Epithelial cell of prostate (primary cell): ENCODE data around the gene NEO1.

ENCODE experiments used
- DNase-seq: peaks from one replicate; pipeline ENCODE4 v3.0.0-alpha.2; 2011; ENCODE audit warnings: low read depth, low spot score
- H3K27ac ChIP-seq: fragments of 450-650 bp; 2 replicates; pipeline ENCODE4 v1.5.1; 2017; ENCODE audit warnings: mild to moderate bottlenecking

The NEO1 gene, protein sequence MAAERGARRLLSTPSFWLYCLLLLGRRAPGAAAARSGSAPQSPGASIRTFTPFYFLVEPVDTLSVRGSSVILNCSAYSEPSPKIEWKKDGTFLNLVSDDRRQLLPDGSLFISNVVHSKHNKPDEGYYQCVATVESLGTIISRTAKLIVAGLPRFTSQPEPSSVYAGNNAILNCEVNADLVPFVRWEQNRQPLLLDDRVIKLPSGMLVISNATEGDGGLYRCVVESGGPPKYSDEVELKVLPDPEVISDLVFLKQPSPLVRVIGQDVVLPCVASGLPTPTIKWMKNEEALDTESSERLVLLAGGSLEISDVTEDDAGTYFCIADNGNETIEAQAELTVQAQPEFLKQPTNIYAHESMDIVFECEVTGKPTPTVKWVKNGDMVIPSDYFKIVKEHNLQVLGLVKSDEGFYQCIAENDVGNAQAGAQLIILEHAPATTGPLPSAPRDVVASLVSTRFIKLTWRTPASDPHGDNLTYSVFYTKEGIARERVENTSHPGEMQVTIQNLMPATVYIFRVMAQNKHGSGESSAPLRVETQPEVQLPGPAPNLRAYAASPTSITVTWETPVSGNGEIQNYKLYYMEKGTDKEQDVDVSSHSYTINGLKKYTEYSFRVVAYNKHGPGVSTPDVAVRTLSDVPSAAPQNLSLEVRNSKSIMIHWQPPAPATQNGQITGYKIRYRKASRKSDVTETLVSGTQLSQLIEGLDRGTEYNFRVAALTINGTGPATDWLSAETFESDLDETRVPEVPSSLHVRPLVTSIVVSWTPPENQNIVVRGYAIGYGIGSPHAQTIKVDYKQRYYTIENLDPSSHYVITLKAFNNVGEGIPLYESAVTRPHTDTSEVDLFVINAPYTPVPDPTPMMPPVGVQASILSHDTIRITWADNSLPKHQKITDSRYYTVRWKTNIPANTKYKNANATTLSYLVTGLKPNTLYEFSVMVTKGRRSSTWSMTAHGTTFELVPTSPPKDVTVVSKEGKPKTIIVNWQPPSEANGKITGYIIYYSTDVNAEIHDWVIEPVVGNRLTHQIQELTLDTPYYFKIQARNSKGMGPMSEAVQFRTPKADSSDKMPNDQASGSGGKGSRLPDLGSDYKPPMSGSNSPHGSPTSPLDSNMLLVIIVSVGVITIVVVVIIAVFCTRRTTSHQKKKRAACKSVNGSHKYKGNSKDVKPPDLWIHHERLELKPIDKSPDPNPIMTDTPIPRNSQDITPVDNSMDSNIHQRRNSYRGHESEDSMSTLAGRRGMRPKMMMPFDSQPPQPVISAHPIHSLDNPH (N-terminal part only)

DNA sequence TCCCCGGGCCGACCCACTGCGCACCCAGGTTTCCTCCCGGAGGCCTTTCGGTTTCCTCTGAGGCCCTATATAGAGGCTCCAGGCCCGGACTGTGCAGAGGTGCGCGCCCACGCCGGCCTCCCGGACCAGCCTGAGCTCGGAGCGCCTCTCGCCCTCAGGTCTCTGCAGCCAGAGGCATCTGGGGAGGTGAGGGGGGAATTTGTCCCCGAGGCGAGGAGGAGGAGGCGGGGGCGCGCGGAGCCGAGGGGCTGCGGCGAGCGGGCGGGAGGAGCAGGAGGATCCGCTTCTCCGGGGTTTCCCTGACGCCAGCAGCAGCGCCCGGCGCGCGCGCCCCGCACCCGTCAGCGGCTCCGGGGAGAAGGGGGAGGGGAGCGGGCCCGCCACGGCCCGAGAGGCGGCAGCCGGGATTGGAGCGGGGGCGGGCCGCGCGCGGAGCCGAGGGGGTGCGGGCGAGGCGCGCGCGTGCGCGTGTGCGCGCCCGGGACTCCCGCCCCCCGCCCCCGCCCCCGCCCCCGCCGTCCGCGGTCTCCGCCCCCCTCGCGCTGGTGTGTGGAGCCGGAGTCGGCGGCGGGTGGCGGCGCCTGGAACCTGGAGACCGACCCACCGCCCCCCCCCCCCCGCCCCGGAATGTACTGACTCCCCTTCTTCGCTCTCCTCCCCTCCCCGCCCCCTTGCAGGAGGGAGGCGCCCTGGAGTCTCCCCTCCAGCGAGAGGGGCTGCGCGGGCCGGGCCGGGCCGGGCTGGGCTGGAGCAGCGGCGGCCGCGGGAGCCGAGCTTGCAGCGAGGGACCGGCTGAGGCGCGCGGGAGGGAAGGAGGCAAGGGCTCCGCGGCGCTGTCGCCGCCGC, at the start of gene NEO1:
TSS of gene NEO1 (plus strand) at position 657 of the 846 bp plus-strand sequence. CDS start 213 bp downstream, outside the sequence.
- DNase-seq = no peak
- peak within 1 kb of the TSS; percentile 33 for H3K27ac ChIP-seq

DNA sequence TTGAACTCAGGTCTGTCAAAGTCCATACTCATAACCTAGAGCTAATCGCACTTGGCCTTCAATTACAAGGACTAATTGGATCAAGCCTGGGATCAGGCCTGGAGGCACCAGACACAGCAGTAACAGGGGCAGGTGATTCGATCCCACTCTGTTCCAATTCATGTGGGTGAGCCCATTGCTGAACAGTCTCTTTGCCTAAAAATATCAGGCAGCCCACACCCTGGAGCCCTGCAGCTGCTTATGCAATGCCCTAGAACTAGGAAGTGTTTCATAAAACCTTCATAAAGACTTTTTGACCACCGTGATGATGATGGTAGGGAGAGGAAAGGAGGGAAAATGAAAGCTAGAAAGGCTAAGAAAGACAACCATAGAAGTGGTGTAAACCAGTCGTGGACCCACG, 47.8 kb upstream of the NEO1 start:
- no peak for DNase-seq
- H3K27ac ChIP-seq = no peak overlapping the region

- H3K27ac ChIP-seq = no peak overlapping the region
- no peak for DNase-seq
These were observed 47.2 kb upstream of the NEO1 start for GRCh38 chr15:73005032-73005431.

DNA sequence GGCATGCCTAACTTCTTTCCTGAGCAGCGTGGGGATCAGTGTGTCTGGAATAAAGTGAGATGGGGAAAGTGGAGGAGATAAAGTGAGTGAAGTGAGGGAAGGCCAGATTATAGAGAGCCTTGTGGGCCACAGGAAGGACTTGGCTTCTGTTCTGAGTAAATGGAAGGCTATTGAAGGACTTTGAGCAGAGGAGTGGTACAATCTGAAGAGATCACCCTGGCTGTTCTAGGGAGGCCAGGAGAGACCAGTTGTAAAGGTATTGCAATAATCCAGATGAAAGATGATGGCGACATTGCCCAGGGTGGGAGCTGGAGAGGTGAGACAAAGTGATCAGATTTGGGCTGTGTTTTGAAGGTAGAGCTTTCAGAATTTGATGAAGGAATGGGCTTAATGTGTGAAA, 46.8 kb upstream of the NEO1 start:
- H3K27ac ChIP-seq = no peak overlapping the region
- no peak for DNase-seq

DNA sequence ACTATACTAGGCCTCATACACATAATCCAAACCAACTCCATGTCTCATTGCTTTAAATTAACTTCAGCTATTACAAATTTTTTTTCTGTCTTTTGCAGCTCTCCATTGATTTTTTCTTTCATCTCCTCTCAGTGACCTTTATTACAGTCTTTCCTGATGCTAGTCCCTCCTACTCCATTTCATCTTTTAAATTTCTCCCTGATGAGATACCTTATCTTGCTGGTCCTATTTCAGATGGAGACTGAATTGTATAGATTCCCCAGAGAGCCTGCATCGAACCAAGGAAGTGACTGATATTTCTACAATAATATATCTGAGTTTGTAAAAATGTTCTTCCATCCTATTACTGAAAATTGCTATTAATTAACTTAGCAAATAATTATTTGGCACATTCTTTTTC, 45.7 kb upstream of the NEO1 start:
- DNase-seq = no peak
- H3K27ac ChIP-seq = no peak overlapping the region

GRCh38 chr15:73009066-73010056, 42.9 kb upstream of the NEO1 start:
- no peak for DNase-seq
- H3K27ac ChIP-seq = peak overlapping the region; percentile 79

GRCh38 chr15:73010154-73011152, 41.8 kb upstream of the NEO1 start:
- DNase-seq = no peak
- peak overlapping the region; percentile 79 for H3K27ac ChIP-seq

DNA sequence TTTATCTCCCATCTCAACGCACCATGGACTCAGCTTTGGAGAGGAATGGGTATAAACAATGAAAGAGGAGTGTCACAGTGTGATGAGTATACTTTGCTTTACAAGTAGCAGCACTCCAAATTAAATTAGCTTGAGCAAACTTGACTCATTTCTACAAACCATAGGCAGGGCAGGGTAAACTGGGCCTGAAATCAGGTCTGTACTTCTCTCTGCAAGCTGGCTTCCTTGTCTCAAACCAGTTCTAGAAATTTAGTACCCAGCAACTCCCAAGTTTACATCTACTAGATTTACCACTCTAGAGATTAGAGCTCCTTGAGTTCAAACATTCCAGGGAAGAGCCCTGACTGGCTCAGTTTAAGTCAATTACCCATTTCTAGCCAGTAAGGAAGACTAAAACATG, 37.4 kb upstream of the NEO1 start:
- H3K27ac ChIP-seq = no peak overlapping the region
- no peak for DNase-seq

DNA sequence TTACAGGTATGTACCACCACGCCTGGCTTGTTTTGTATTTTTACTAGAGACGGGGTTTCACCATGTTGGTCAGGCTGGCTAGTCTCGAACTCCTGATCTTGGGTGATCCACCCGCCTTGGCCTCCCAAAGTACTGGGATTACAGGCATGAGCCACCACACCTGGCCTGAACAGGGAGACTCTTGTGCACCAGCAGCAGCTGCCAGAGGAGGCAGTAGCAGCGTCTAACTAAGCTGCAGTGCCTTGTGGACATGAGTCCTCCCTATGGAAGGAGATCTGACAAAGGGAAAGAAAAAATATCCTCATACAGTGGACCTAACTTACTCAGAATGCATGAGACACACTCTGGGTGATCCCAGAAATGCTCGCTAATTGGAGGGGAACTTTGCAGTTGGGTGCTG, 36.8 kb upstream of the NEO1 start:
- no peak for DNase-seq
- no peak overlapping the region for H3K27ac ChIP-seq

GRCh38 chr15:73017987-73018386, 34.3 kb upstream of the NEO1 start:
- no peak overlapping the region for H3K27ac ChIP-seq
- no peak for DNase-seq

GRCh38 chr15:73019154-73019553, 33.1 kb upstream of the NEO1 start:
- no peak overlapping the region for H3K27ac ChIP-seq

GRCh38 chr15:73019601-73020146, 32.6 kb upstream of the NEO1 start:
- no peak for DNase-seq

More at GRCh38 chr15:73019154-73019553, 33.1 kb upstream of the NEO1 start:
- DNase-seq = no peak

DNA sequence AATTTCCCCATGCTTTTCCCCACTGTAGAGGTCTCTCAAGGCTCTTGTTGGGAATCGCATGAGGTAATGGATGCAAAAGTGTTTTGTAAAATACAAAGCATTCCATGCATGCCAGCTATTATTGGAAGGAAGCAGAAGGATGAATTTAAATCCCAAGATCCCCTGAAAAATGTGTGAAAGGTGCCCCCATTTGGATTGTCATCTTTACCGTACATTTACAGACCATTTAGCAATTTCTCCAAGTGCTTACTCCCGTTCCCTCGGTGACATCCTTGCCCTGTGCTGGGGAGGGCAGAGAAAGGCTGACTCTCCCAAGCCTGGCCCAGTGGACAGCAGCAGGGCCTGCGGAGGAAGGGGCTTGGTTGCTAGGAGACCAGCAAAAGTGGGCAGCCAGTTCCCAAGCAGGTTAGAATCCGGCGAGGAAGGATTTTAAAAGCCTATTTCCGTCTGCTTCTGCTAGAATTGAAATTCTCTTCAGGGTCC, 31.1 kb upstream of the NEO1 start:
- H3K27ac ChIP-seq = no peak overlapping the region
- no peak for DNase-seq

More at GRCh38 chr15:73019601-73020146, 32.6 kb upstream of the NEO1 start:
- H3K27ac ChIP-seq = no peak overlapping the region

DNA sequence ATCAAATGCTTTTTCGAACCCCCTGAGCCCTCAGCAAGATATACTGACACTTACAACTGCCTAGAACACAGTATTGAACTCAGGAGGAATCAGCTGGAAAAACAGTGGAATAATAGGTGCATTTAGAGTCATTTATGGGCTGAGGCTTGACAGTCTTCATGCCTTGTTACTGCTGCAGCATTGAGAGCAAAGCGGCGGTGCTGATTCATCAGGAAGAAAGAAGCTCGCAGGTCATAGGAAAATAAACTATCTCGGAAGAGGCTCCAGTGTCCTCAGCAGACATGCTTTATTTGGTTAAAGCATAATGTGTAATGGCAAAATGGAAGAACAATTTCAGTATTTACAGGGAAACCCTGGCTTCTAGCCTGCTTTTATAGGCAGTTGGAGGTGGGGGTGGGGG, 30.1 kb upstream of the NEO1 start:
- H3K27ac ChIP-seq = no peak overlapping the region
- no peak for DNase-seq

DNA sequence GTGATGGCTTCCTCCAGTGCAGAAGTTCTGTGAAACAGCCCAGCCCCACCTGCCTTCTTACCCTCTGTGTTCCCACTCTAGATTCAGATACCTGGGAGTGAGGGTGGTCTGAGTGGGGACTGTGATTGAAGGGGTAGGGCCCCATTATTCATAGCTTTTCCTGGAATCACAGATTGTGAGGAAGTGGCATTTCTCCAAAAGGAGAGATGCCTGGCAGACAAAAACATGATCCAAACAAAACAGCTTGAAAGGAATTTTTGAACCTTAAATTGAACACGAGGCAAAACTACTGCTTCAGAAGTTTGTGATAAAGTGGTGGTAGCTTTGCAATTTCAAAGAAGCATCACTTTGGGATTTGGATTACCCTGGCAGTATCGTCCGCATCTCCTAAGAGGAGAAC, 29.2 kb upstream of the NEO1 start:
- no peak for DNase-seq
- H3K27ac ChIP-seq = no peak overlapping the region

DNA sequence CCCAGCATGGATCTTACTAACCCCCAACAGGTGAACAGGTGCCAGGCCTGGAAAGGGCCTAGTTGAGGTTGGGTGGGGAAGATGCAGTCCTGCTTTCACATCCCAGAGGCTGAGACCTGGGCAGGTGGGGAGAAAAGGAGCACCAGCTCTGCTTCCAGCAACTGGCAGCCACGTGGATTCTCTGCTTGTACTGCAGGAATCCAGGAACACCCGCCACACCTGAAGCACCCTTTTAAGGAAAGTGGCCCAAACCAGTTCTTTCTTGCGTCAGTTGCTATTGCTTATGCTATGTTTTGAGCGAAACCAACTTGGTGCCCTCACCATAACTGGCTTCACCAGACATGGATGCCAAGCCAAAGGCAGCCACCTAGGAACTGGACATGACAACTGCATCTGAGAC, 28.1 kb upstream of the NEO1 start:
- DNase-seq = no peak
- no peak overlapping the region for H3K27ac ChIP-seq
